Inflammatory macrophage (primary cell): ENCODE data around the gene TPCN1.

Source experiments
- DNase-seq, 2 donors: peaks; one replicate each; pipeline ENCODE4 v3.0.0-alpha.2; 2020 to 2022
- total RNA-seq, 18 experiments: gene quantifications; one replicate each; lab custom pipeline; 2026; ENCODE audit warnings: mixed read lengths in 6 of 18, inconsistent platforms in 2 of 18; lab: John Stamatoyannopoulos, UW

TPCN1 gene
- 29.2 to 138 (median 65.5) reads per million in 18 experiments for total RNA-seq

- DNase-seq, result peak; percentile 100
Observed at GRCh38 chr12:113221181-113221996, at the start of gene TPCN1. TSS of gene TPCN1 (plus strand) at chr12:113221464. CDS start at chr12:113226853, 5,389 bp downstream.

- no peak for DNase-seq
Observed at GRCh38 chr12:113171543-113171942, 49.7 kb upstream of the TPCN1 start.

GRCh38 chr12:113172185-113172584 lies 49.1 kb upstream of the TPCN1 start:
- DNase-seq, result no peak

GRCh38 chr12:113173081-113173698 lies 48.1 kb upstream of the TPCN1 start:
- no peak for DNase-seq

GRCh38 chr12:113174461-113175384 lies 46.5 kb upstream of the TPCN1 start:
- DNase-seq, result peak; percentile 74 to 75

- DNase-seq, result no peak
Observed at GRCh38 chr12:113179023-113179422, 42.2 kb upstream of the TPCN1 start.

- DNase-seq, result no peak
Observed at GRCh38 chr12:113180333-113180732, 40.9 kb upstream of the TPCN1 start.

GRCh38 chr12:113181975-113182374 lies 39.3 kb upstream of the TPCN1 start:
- no peak for DNase-seq

- DNase-seq, result no peak
Observed at GRCh38 chr12:113183030-113183589, 38.2 kb upstream of the TPCN1 start.

GRCh38 chr12:113184098-113184899 lies 37.0 kb upstream of the TPCN1 start:
- DNase-seq, result no peak

GRCh38 chr12:113184900-113185179 lies 36.4 kb upstream of the TPCN1 start:
- DNase-seq, result peak; percentile 85 to 90

- DNase-seq, result peak; percentile 58 to 75
Observed at GRCh38 chr12:113185180-113186032, 35.9 kb upstream of the TPCN1 start, which contains the start of the genes DDX54 and RITA1. TSS of gene DDX54 (minus strand) at chr12:113185478. CDS start at chr12:113185451, 27 bp downstream. TSS of gene RITA1 (plus strand) at chr12:113185721. CDS start at chr12:113186747, 1,026 bp downstream.

GRCh38 chr12:113186033-113186365 lies 35.3 kb upstream of the TPCN1 start:
- DNase-seq, result no peak

- no peak for DNase-seq
Observed at GRCh38 chr12:113186666-113187325, 34.5 kb upstream of the TPCN1 start.

GRCh38 chr12:113189361-113189760 lies 31.9 kb upstream of the TPCN1 start:
- DNase-seq, result no peak

- DNase-seq, result peak in 1 of 2 donors; percentile 22
Observed at GRCh38 chr12:113190761-113191160, 30.5 kb upstream of the TPCN1 start.

- DNase-seq, result no peak
Observed at GRCh38 chr12:113191227-113191626, 30.0 kb upstream of the TPCN1 start.

GRCh38 chr12:113194971-113195391 lies 26.3 kb upstream of the TPCN1 start:
- no peak for DNase-seq

- no peak for DNase-seq
Observed at GRCh38 chr12:113195598-113195997, 25.7 kb upstream of the TPCN1 start.

GRCh38 chr12:113196582-113196981 lies 24.7 kb upstream of the TPCN1 start:
- DNase-seq, result no peak
